ENCODE data around the gene GRIK1. TPM values are rescaled to one million over a fixed set of nuclear protein-coding genes. Genes with fewer than 3 reads are reported as not detected.

The GRIK1 gene
- total RNA-seq, 2 donors from 2014 or later: not detected

- H3K4me1 ChIP-seq (ENCODE audit: control insufficient read depth, insufficient read depth, low read length): no peaks in the 10 kb centered on the region
- no peak for DNase-seq
- H3K36me3 ChIP-seq (ENCODE audit: control insufficient read depth, insufficient read depth, low read length): no peaks in the 10 kb centered on the region
- TF ChIP-seq CTCF (conservative IDR thresholded peaks at IDR 0.05): no peak
- Mint-ChIP-seq H3K36me3 (ENCODE audit: low read depth) (peaks cover 2% of the 10 kb centered on the region), H3K4me1 (no peaks in the 10 kb centered on the region), H3K9me3 (no peaks in the 10 kb centered on the region), H3K27ac (no peak overlapping the region), H3K27me3 (ENCODE audit: insufficient read depth) (no peaks in the 10 kb centered on the region), H3K4me3 (no peak overlapping the region)
- H3K4me3 ChIP-seq (ENCODE audit: low read length): no peak overlapping the region
- H3K27me3 ChIP-seq (ENCODE audit: control insufficient read depth, insufficient read depth, low read length, poor library complexity, severe bottlenecking): no peaks in the 10 kb centered on the region
- H3K9me3 ChIP-seq (ENCODE audit: control insufficient read depth, low read length): no peaks in the 10 kb centered on the region
- H3K9ac ChIP-seq (ENCODE audit: extremely low read depth, low read length, poor library complexity, severe bottlenecking): no peak overlapping the region
- WGBS, 2 experiments (ENCODE audit: insufficient coverage in 1 of 2, insufficient read length in 1 of 2): 95 to 100% methylated on average over 2 to 3 of the region's 3 CpGs
- no peak overlapping the region for H3K27ac ChIP-seq (ENCODE audit: low read depth, low read length)
Observed at GRCh38 chr21:29506947-29507346, 432.8 kb downstream of the GRIK1 start.

- Histone ChIP-seq H3K27ac (ENCODE audit: low read depth, low read length) (no peak overlapping the region), H3K9me3 (ENCODE audit: control insufficient read depth, low read length) (no peaks in the 10 kb centered on the region), H3K9ac (ENCODE audit: extremely low read depth, low read length, poor library complexity, severe bottlenecking) (no peak overlapping the region), H3K27me3 (ENCODE audit: control insufficient read depth, insufficient read depth, low read length, poor library complexity, severe bottlenecking) (no peaks in the 10 kb centered on the region), H3K36me3 (ENCODE audit: control insufficient read depth, insufficient read depth, low read length) (no peaks in the 10 kb centered on the region), H3K4me1 (ENCODE audit: control insufficient read depth, insufficient read depth, low read length) (no peaks in the 10 kb centered on the region), H3K4me3 (ENCODE audit: low read length) (no peak overlapping the region)
- peak overlapping the region; percentile 14 for H3K27ac Mint-ChIP-seq
- H3K27me3 Mint-ChIP-seq (ENCODE audit: insufficient read depth): no peaks in the 10 kb centered on the region
- no peak for DNase-seq
- no peaks in the 10 kb centered on the region for H3K4me1 Mint-ChIP-seq
- H3K9me3 Mint-ChIP-seq: no peaks in the 10 kb centered on the region
- H3K36me3 Mint-ChIP-seq (ENCODE audit: low read depth): peaks cover 2% of the 10 kb centered on the region
- no peak overlapping the region for H3K4me3 Mint-ChIP-seq
- no peak for TF ChIP-seq CTCF (conservative IDR thresholded peaks at IDR 0.05)
- 51 to 62% methylated on average over 5 to 6 of the region's 6 CpGs for WGBS, 2 experiments (ENCODE audit: insufficient coverage in 1 of 2, insufficient read length in 1 of 2)
Observed at GRCh38 chr21:29506214-29506613, 433.6 kb downstream of the GRIK1 start.

GRCh38 chr21:29504751-29505321 is 435.0 kb downstream of the GRIK1 start:
- DNase-seq: no peak
- no peaks in the 10 kb centered on the region for H3K27me3 Mint-ChIP-seq (ENCODE audit: insufficient read depth)
- H3K36me3 ChIP-seq (ENCODE audit: control insufficient read depth, insufficient read depth, low read length): no peaks in the 10 kb centered on the region
- peaks cover 2% of the 10 kb centered on the region for H3K36me3 Mint-ChIP-seq (ENCODE audit: low read depth)
- no peak overlapping the region for H3K27ac ChIP-seq (ENCODE audit: low read depth, low read length)
- H3K9ac ChIP-seq (ENCODE audit: extremely low read depth, low read length, poor library complexity, severe bottlenecking): no peak overlapping the region
- H3K9me3 ChIP-seq (ENCODE audit: control insufficient read depth, low read length): no peaks in the 10 kb centered on the region
- H3K27ac Mint-ChIP-seq: no peak overlapping the region
- no peak overlapping the region for H3K4me3 Mint-ChIP-seq
- H3K4me1 Mint-ChIP-seq: no peaks in the 10 kb centered on the region
- no peaks in the 10 kb centered on the region for H3K27me3 ChIP-seq (ENCODE audit: control insufficient read depth, insufficient read depth, low read length, poor library complexity, severe bottlenecking)
- H3K4me1 ChIP-seq (ENCODE audit: control insufficient read depth, insufficient read depth, low read length): no peaks in the 10 kb centered on the region
- TF ChIP-seq CTCF (conservative IDR thresholded peaks at IDR 0.05): no peak
- WGBS, 2 experiments (ENCODE audit: insufficient coverage in 1 of 2, insufficient read length in 1 of 2): 45 to 65% methylated on average over 2 to 3 of the region's 3 CpGs
- H3K9me3 Mint-ChIP-seq: peaks cover under 1% of the 10 kb centered on the region
- H3K4me3 ChIP-seq (ENCODE audit: low read length): no peak overlapping the region
